HepG2 (cell line): ENCODE measurements around the gene GDF9. TPM values are rescaled to one million over a fixed set of nuclear protein-coding genes. Genes with fewer than 3 reads are reported as not detected.

Experiments
- CENPT ChIP-seq: sonication (generic); formaldehyde crosslinking; IDR thresholded peaks from 2 replicates; pipeline ENCODE4 v1.8.0; 2022; ENCODE audit warnings: low read depth, mild to moderate bottlenecking, moderate library complexity, missing genetic modification reagents
- CREB1 ChIP-seq, 2 experiments: fragments of 450-650 bp in 1 of 2; IDR thresholded peaks; 2 replicates each; pipeline ENCODE4 v1.6.1; 2016 to 2017; ENCODE audit warnings: control low read depth in 1 of 2, mild to moderate bottlenecking in 1 of 2, missing compliant biosample characterization in 1 of 2, missing genetic modification characterization in 1 of 2
- ELF4 ChIP-seq: sonication (generic); formaldehyde crosslinking; IDR thresholded peaks from 2 replicates; pipeline ENCODE4 v1.5.0; 2020; ENCODE audit warnings: missing genetic modification reagents, mild to moderate bottlenecking, moderate library complexity, borderline replicate concordance
- EZH2 ChIP-seq: conservative IDR thresholded peaks from 2 replicates; pipeline ENCODE4 v1.6.1; 2012; ENCODE audit warnings: mild to moderate bottlenecking, low read depth, low read length, moderate library complexity
- KLF15 ChIP-seq: sonication (generic); formaldehyde crosslinking; IDR thresholded peaks from 2 replicates; pipeline ENCODE4 v1.8.1; 2023; ENCODE audit warnings: borderline replicate concordance, mild to moderate bottlenecking, inconsistent platforms, missing genetic modification reagents, mixed read lengths
- POLR2G ChIP-seq: fragments of 200-400 bp; formaldehyde crosslinking; IDR thresholded peaks from 2 replicates; pipeline ENCODE4 v1.6.1; 2018; ENCODE audit warnings: mild to moderate bottlenecking, low read depth, low read length, moderate library complexity
- TEAD2 ChIP-seq: sonication (generic); formaldehyde crosslinking; IDR thresholded peaks from 2 replicates; pipeline ENCODE4 v1.9.0; 2021; ENCODE audit warnings: missing genetic modification reagents
- ZFP36L2 ChIP-seq: sonication (generic); formaldehyde crosslinking; IDR thresholded peaks from 2 replicates; pipeline ENCODE4 v1.4.0; 2020; ENCODE audit warnings: missing genetic modification reagents
- ZFP41 ChIP-seq: sonication (generic); formaldehyde crosslinking; IDR thresholded peaks from 2 replicates; pipeline ENCODE4 v1.4.0; 2020; ENCODE audit warnings: mild to moderate bottlenecking, missing genetic modification reagents, borderline replicate concordance
- ZNF564 ChIP-seq: sonication (generic); formaldehyde crosslinking; IDR thresholded peaks from 2 replicates; pipeline ENCODE4 v1.8.1; 2023; ENCODE audit warnings: mild to moderate bottlenecking, missing genetic modification reagents
- ZNF660 ChIP-seq: sonication (generic); formaldehyde crosslinking; IDR thresholded peaks from 2 replicates; pipeline ENCODE4 v1.5.1; 2020; ENCODE audit warnings: mild to moderate bottlenecking, low read depth, missing genetic modification reagents, borderline replicate concordance
- polyA plus RNA-seq, 8 experiments: library from polyadenylated mRNA; depleted of rRNA in 3 of 8; stranded (reverse) in 7 of 8; unstranded in 1 of 8; fragments of >200 nt; fragmentation: Illumina TruSeq in 4 of 8; extraction: Trizol in 4 of 8; gene quantifications; 2 replicates each; pipeline versions ENCODE4 v1.2.1 to v1.2.3, GENCODE V29; 2011 to 2016; ENCODE audit warnings: low read depth in 4 of 8, missing spikeins in 1 of 8, mixed read lengths in 1 of 8; ENCODE audit not compliant: insufficient read depth in 1 of 8
- total RNA-seq, 5 experiments: library from RNA; depleted of rRNA; stranded (reverse); fragments of >200 nt; fragmentation: Illumina TruSeq; extraction: Trizol; gene quantifications; 2 replicates each; pipeline ENCODE4 v1.2.3, GENCODE V29; 2016; ENCODE audit warnings: low read depth in 1 of 5
- TF ChIP-seq, protein P1 (sequence below): sonication (generic); formaldehyde crosslinking; conservative IDR thresholded peaks from 2 replicates; pipeline ENCODE4 v1.4.0; 2020; ENCODE audit warnings: missing genetic modification reagents

GDF9 gene
- total and polyA plus RNA-seq, 2 of the 13 experiments (the other 11 are each of a cell fraction or from before 2014, with no cell fraction given), result 0.33 to 0.38 TPM

DNA sequence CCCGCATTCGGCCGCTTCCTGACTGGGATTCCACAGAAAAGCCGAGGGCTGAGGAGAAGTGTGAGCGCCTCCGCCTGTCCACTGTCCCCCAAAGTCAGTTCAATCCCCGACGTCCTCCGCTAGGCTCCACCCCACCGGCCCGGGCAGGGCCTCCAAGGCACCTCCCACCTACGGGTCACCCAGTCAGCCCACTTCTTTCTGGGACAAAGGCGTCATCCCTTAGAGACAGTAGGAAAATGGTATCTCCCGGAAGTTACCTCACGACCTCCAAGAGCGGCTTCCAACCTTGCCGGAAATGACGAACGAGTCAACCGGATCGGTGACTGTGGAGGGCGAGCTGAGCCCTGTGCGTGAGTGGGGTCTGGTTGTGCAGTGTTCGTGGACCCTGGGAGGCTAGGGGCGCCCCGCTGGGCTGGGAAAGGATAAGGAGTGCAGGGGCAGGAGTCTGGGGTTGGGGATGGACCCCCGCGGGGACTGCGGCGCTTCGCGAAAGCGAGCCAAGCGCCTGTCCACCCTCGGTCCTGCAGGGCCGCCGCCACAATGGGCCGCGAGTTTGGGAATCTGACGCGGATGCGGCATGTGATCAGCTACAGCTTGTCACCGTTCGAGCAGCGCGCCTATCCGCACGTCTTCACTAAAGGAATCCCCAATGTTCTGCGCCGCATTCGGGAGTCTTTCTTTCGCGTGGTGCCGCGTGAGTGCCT lies at the start of gene GDF9, which contains the start of gene UQCRQ (continued):
- TF ChIP-seq, protein P1, sequence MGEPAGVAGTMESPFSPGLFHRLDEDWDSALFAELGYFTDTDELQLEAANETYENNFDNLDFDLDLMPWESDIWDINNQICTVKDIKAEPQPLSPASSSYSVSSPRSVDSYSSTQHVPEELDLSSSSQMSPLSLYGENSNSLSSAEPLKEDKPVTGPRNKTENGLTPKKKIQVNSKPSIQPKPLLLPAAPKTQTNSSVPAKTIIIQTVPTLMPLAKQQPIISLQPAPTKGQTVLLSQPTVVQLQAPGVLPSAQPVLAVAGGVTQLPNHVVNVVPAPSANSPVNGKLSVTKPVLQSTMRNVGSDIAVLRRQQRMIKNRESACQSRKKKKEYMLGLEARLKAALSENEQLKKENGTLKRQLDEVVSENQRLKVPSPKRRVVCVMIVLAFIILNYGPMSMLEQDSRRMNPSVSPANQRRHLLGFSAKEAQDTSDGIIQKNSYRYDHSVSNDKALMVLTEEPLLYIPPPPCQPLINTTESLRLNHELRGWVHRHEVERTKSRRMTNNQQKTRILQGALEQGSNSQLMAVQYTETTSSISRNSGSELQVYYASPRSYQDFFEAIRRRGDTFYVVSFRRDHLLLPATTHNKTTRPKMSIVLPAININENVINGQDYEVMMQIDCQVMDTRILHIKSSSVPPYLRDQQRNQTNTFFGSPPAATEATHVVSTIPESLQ, result 0 out of 2 replicates have a peak, but pooled peaks have one; percentile 14
- TF ChIP-seq ZFP41 (CRISPR knock-in tag) (peak; percentile 64; the same call in 1 of the 2 replicates), ZFP36L2 (CRISPR knock-in tag) (no peak), POLR2G (peak; percentile 91), EZH2 (no peak), CREB1 (IDR thresholded peaks at IDR 0.05) (peak; percentile 97), CREB1 (CRISPR knock-in tag; IDR thresholded peaks at IDR 0.05) (peak; percentile 98), KLF15 (CRISPR knock-in tag) (no peak), ZNF660 (CRISPR knock-in tag) (no peak), ZNF564 (CRISPR knock-in tag) (peak; percentile 41; the same call in 1 of the 2 replicates), ELF4 (CRISPR knock-in tag) (peak; percentile 72; the same call in 1 of the 2 replicates), CENPT (CRISPR knock-in tag) (no peak), TEAD2 (CRISPR knock-in tag) (no peak)
